AG04450 (cell line): Measurements from ENCODE around the gene OSBPL3. TPM values are rescaled to one million over a fixed set of nuclear protein-coding genes. Genes with fewer than 3 reads are reported as not detected.

ENCODE experiments used
- CTCF ChIA-PET: fragments of 300-600, 350-600 bp; formaldehyde crosslinking; extraction: SDS; loops from one replicate; lab custom pipeline; 2022; ENCODE audit warnings: antibody characterized with exemption, inconsistent platforms; lab: Charles Lee
- POLR2A ChIA-PET: fragments of 350-600 bp; formaldehyde crosslinking; extraction: SDS; loops from one replicate; lab custom pipeline; 2021; ENCODE audit warnings: antibody characterized with exemption, inconsistent platforms; lab: Yijun Ruan, JAX
- DNase-seq: peaks from one replicate; pipeline ENCODE4 v3.0.0-alpha.2; 2011; ENCODE audit warnings: low read depth, low spot score
- H3K27ac ChIP-seq: one replicate; pipeline ENCODE4 v1.5.1; 2012; ENCODE audit warnings: low read depth, low read length, control low read depth
- H3K27me3 ChIP-seq: one replicate; pipeline ENCODE4 v1.6.0; 2012; ENCODE audit warnings: low read length; ENCODE audit not compliant: control insufficient read depth, insufficient read depth
- H3K4me3 ChIP-seq: 2 replicates; pipeline ENCODE4 v1.5.1; 2011; ENCODE audit warnings: mild to moderate bottlenecking, low read depth, low read length, control low read depth
- H3K9me3 ChIP-seq: 2 replicates; pipeline ENCODE4 v1.5.1; 2012; ENCODE audit warnings: low read length; ENCODE audit not compliant: control insufficient read depth, insufficient read depth
- polyA plus RNA-seq: library from polyadenylated mRNA; depleted of rRNA; stranded (reverse); fragments of >200 nt; gene quantifications from 2 replicates; pipeline ENCODE4 v1.2.3, GENCODE V29; 2011
- TF ChIP-seq, protein P1 (sequence below): IDR thresholded peaks from 2 replicates; pipeline ENCODE4 v1.5.1; 2011; ENCODE audit warnings: low read depth, low read length, control low read depth, inconsistent platforms

The OSBPL3 gene
- polyA plus RNA-seq, 1 experiment, result 37.8 TPM

DNA sequence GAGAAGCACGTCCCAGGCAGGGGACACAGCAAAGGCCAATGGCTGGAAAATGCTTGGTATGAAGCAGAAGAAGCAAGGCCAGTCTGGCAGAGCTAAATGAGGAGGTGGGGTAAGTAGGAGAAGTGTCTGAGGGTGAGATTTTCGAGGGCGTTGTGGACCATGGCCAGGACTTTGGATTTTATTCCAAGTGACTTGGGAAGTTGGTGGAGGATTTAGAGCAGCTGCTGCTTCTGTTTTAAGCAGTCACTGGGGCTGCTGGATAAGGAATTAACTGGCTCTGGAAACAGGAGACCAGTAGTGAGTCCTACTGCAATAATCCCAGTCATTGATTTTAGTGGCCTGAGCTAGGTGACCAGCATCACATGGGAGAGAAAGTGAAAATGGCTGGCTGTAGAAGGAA is 155.1 kb downstream of the OSBPL3 start:
- no peak overlapping the region for H3K27ac ChIP-seq
- no peak for DNase-seq

DNA sequence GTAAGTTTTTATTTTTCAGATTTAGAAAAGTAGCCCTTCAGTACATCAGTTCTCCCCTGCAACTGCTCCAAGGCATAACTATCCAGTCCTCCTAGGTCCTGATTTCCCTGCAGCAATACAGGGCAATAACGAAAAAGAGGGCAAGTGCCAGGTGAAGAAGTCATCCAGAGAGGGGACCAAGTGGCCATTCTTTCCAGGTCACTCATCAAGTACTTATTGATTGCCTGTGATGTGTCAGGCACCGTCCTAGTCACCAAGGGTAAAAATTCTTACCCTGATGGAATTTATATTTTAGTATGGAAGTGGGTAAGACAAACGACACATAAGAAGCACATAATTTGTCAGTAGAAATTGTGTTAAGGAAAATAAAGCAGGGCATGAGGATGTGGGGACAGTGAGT is 155.6 kb downstream of the OSBPL3 start:
- CTCF ChIA-PET, result interaction anchor here (3.4 to 4.0 kb wide), 2 partner anchors 269 to 274 kb away, joined by 25 to 26 read pairs; no protein-coding TSS in a partner anchor

More for the DNA sequence above, 155.1 kb downstream of the OSBPL3 start:
- TF ChIP-seq, protein P1, sequence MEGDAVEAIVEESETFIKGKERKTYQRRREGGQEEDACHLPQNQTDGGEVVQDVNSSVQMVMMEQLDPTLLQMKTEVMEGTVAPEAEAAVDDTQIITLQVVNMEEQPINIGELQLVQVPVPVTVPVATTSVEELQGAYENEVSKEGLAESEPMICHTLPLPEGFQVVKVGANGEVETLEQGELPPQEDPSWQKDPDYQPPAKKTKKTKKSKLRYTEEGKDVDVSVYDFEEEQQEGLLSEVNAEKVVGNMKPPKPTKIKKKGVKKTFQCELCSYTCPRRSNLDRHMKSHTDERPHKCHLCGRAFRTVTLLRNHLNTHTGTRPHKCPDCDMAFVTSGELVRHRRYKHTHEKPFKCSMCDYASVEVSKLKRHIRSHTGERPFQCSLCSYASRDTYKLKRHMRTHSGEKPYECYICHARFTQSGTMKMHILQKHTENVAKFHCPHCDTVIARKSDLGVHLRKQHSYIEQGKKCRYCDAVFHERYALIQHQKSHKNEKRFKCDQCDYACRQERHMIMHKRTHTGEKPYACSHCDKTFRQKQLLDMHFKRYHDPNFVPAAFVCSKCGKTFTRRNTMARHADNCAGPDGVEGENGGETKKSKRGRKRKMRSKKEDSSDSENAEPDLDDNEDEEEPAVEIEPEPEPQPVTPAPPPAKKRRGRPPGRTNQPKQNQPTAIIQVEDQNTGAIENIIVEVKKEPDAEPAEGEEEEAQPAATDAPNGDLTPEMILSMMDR, result no peak
- H3K27me3 ChIP-seq, result no peaks in the 10 kb centered on the region
- no peaks in the 10 kb centered on the region for H3K9me3 ChIP-seq
- POLR2A ChIA-PET, result interaction anchor here (1.0 kb wide), 1 partner anchor 148 kb away, joined by 3 read pairs; no protein-coding TSS in a partner anchor
- no peak overlapping the region for H3K4me3 ChIP-seq
- CTCF ChIA-PET, result interaction anchor here (3.1 to 4.0 kb wide), 3 partner anchors 12 to 274 kb away, joined by 18 to 26 read pairs (median 25); no protein-coding TSS in a partner anchor

DNA sequence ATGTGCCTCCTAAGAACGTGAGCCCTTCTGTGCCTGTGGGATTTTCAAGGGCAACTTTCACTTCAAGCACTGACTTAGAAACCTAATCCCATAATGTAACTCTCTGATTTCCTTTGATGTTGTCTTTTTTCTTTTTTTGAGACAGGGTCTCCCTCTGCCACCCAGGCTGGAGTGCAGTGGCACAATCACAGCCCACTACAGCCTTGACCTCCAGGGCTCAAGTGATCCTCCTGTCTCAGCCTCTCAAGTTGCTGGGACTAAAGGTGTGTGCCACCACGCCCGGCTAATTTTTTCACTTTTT is 158.3 kb downstream of the OSBPL3 start:
- POLR2A ChIA-PET, result interaction anchor here (2.4 kb wide), 1 partner anchor 158 kb away, joined by 6 read pairs; the partner anchor contains the start of gene OSBPL3
- CTCF ChIA-PET, result interaction anchor here (1.1 to 4.9 kb wide), 13 partner anchors 9 to 277 kb away, joined by 3 to 93 read pairs (median 17); partner anchors contain the start of gene OSBPL3
- no peak overlapping the region; the same call in 1 of the 2 replicates for H3K4me3 ChIP-seq

More for the DNA sequence above, 155.6 kb downstream of the OSBPL3 start:
- POLR2A ChIA-PET, result no interaction called here
- Histone ChIP-seq H3K4me3 (no peak overlapping the region), H3K9me3 (no peaks in the 10 kb centered on the region), H3K27ac (no peak overlapping the region), H3K27me3 (no peaks in the 10 kb centered on the region)
- TF ChIP-seq, protein P1, result no peak
- DNase-seq, result no peak

DNA sequence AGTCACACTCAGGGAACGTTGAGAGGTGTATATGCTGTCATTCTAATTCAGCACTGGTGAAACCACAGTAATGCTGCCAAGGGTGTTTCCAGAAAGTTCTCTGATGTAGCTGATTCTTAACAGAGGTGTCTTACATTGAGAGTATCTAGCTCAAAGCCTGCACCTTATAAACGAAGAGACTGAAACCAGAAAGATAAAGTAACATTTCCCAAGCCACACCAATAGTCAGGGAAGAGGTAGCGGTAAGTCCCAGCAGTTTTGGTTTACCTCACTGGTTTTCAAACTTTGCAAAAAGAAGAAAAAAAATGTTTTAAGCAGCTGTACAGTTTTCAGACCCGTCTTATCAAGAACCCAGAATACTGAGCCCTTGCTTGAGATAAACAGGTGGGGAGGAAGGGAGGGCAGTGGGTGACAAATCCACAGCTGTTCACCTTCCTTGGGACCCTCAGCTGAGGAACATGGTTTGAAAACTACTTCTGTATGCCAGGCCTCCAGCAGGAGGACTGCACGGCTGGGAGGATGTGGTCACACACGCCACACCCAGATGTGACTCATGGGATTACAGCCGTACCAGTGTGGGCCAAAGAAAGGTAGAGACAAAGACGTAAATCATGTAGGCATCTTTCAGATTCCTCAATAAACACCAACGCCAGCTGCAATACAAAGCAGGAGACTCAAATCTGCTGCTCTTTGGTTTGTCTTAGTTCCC is 158.8 kb downstream of the OSBPL3 start:
- POLR2A ChIA-PET, result interaction anchor here (0.8 to 2.4 kb wide), 2 partner anchors 158 to 272 kb away, joined by 3 to 6 read pairs; partner anchors contain the start of gene OSBPL3
- peak overlapping the region; percentile 91 for H3K27ac ChIP-seq
- no peaks in the 10 kb centered on the region for H3K9me3 ChIP-seq
- TF ChIP-seq, protein P1, result peak; percentile 43
- CTCF ChIA-PET, result interaction anchor here (0.7 to 4.9 kb wide), 32 partner anchors 8 to 278 kb away, joined by 3 to 93 read pairs (median 6); partner anchors contain the start of gene OSBPL3
- no peaks in the 10 kb centered on the region for H3K27me3 ChIP-seq
- peak; percentile 80 for DNase-seq
- H3K4me3 ChIP-seq, result no peak overlapping the region; the same call in 1 of the 2 replicates

More for the DNA sequence above, 158.3 kb downstream of the OSBPL3 start:
- Histone ChIP-seq H3K27ac (peak overlapping the region; percentile 91), H3K9me3 (no peaks in the 10 kb centered on the region), H3K27me3 (no peaks in the 10 kb centered on the region)
- TF ChIP-seq, protein P1, result no peak
- no peak for DNase-seq

DNA sequence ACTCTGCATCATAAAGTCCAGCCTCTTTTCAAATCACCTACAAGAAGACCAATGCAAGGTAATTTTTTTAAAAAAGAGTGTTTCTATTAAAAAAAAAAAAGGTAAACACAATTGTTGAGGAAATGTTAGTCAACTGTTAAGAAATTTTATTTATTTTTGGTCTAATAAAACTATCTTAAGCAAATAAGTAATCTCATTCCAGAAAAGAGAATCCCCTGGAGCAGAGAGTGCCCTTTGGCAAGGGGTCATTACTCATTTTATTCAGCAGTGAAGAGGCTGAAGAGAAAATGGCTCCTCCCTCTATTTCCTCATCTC is 159.3 kb downstream of the OSBPL3 start:
- Histone ChIP-seq H3K4me3 (no peak overlapping the region), H3K27ac (peak overlapping the region; percentile 91), H3K9me3 (no peaks in the 10 kb centered on the region), H3K27me3 (no peaks in the 10 kb centered on the region)
- ChIA-PET CTCF (interaction anchor here (0.7 to 4.9 kb wide), 35 partner anchors 8 to 278 kb away, joined by 3 to 93 read pairs (median 5); partner anchors contain the start of gene OSBPL3), POLR2A (interaction anchor here (0.8 to 2.4 kb wide), 2 partner anchors 159 to 272 kb away, joined by 3 to 6 read pairs; partner anchors contain the start of gene OSBPL3)
- no peak for DNase-seq
- TF ChIP-seq, protein P1, result no peak
